SKM-1 (cell line): ENCODE data around the gene ZNF521.
"Not testable (repeated sequence)": the region's sequence is repeated elsewhere in the genome, so short reads cannot be mapped to it uniquely, and the experiment has no call there.

Source experiments
- DNase-seq: peaks from one replicate; lab custom pipeline; 2025; ENCODE audit not compliant: unreplicated experiment; lab: John Stamatoyannopoulos, UW

ZNF521 gene

DNA sequence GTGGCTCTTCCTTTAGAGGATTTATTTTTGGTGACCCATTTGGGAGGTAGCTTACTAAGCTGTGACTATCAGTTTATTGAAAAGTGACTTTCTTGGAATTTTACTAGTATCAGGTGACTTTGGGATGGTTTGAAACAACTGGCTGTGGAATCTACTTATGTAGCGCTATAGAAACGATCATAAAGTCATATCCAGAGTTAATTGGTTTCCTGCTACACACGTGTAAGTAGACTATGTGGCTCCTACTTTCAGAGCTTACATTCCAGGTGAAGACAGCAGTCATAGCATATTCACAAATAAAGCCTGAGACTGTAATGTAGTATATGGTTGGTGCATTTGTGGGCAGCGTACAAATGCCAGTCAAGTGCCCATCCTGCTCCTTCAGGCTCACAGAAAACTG, 308.9 kb downstream of the ZNF521 start:
- DNase-seq = no peak

DNA sequence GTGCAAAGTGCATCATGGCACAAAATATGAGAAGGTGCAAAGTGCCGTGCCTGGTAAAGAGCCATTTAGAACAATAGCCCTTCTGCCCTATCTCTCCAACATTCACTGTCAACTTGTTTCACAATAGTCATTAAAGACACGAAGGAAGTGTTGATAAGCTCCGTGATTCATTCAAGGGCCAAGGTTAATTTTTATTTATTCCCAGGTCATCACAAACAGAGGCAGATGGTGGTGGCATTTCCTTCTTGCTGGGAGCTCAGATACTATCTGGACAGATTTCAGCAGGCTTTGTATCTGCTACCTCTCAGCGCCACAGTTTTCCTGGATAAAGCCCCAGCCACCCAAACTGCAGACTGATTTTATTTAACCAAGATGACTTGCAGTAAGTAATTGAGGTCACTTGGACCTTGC, 309.3 kb downstream of the ZNF521 start:
- DNase-seq = no peak

DNA sequence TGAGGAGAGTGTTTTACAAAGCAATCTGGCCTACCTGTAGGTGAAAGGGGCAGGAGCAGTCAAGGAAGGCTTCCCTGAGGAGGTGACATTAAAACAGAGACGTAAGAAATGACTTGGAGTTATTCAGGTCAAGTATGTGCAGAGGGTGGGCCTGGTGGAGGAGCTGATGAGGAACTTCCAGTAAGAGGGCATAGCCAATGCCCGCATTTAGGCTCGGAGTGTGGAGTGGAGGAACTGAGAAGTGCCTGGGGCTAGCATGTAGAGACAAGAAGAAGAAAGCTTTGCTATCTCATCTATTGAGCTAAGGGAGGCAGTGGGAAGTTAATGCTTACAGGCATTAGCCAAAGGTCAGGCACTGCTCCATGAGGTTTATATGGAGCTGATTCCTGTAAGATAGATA, 312.2 kb downstream of the ZNF521 start:
- no peak for DNase-seq

DNA sequence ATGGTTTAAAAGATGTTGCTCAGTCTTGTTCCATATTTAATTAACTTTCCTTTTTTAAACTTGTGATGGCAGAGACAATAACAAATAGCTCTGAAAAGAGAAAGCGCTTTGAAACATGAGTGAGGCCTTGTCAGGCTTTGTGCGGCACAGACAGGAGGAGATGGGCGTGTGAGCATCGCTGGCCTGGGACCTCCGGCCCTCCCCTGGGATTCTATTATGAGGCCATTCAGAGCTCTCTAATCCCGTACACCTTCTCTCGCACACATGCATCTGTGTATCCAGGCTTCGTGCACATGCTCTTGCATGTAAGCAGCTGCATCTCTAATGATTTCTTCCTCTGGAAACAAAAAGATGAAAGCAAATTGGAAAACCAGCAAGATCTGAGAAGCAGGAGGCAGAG, 313.7 kb downstream of the ZNF521 start:
- DNase-seq = no peak

DNA sequence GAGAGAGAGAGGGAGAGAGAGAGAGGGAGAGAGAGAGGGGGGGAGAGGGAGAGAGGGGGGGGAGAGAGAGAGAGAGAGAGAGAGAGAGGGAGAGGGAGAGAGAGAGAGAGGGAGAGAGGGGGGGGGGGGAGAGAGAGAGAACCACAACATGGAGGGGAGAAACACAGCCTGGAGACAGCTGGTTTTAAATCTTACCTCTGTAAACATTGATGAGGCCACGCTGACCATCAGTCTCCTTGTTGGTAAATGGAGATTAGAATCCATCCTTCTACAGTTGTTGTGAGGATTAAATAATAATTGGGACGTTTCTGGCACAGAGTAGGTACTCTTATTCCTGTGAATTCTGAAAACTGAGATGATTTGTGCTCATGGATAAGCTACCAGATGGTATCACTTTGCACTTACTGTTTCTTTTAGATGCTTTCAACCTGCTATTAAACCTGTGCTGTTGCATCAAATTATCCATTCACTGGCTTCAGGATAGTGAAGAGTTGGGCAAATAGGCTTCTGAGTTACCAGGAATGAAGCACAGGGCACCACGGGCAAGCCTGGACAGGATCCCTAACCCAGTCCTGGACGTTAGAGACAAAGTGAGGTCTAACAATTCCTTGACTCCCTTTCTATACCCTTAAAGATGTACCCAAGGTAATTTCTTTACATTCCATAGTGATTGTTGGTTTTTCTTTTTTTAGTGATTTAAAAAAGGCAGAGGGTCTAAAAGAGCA, 318.1 kb downstream of the ZNF521 start:
- no peak for DNase-seq

DNA sequence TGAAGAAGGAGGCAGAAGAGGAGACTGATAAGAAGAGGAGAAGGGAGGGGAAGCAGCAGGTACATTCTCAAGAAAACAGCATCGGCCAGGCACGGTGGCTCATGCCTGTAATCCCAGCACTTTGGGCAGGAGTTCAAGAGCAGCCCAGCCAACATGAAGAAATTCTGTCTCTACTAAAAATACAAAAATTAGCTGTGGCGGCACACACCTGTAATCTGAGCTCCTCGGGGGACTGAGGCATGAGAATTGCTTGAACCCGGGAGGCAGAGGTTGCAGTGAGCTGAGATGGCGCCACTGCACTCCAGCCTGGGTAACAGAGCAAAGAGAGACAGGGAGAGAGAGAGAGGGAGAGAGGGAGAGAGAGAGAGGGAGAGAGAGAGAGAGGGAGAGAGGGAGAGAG, 318.8 kb downstream of the ZNF521 start:
- DNase-seq = not testable (repeated sequence)

DNA sequence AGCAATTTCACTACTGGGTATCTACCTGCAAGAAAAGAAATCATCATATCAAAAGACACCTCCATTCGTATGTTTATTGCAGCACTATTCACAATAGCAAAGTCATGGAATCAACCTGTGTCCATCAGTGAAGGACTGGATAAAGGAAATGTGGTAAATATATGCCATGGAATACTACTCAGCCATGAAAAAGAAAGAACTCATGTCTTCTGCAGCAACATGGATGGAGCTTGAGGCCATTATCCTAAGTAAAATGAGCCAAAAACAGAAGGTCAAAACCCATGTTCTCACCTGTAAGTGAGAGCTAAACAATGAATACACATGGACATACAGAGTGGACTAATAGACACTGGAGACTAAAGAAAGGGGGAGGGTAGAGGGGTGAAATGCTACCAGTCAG, 322.2 kb downstream of the ZNF521 start:
- DNase-seq = no peak

DNA sequence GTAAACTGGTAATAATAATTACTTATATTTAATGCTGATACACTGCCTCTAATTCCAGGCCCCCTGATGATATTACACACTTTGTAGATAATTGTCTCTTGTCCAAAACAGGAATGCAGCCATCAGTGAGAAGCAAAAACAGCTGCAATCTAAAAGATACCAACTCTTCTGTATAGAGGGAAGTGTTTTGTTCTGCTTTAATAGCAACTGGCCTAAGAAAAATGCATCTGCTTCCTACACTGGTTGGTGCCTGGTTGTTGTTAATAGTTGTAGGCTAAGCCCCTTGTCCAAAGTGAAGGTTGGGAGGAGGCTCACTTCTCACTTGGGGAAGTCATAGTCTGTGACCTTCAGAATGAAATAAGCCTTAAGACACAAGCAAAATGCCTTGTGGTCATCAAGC, 332.0 kb downstream of the ZNF521 start:
- no peak for DNase-seq

DNA sequence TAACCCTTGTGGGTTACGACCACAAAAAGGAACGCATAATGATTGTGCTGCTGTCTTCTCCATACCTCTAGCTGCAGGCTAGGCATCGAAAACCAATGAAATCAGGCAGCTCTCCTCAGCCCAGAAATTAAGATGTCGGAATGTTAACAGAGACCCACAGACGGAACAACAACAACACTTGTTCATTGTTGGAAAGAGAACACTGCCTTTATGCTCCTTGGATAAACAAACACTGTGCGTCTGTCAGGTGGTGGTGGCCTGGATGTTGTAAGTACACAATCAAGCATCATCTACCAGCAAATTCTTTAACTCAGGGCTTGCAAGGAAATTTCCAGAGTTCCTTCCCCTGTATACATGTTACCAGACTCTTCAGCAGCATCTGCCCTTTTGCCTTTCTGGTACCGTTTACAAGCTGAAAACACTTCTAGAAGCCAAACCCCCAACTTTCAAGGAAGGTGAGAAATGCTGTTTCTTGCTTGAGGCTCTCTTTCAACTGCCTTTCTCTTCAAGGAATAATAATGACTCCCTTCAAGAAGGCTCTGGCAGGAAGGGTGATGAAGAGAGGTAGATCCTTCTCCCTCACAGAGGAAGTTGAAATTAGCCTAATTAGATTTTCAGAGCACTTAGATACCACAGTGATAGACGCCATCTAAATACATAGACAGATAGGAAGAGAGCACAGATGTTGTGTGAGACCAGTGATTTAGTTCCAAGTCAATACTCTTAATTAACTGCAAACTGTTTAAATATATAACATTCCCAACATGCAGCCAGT, 332.7 kb downstream of the ZNF521 start:
- DNase-seq = no peak

DNA sequence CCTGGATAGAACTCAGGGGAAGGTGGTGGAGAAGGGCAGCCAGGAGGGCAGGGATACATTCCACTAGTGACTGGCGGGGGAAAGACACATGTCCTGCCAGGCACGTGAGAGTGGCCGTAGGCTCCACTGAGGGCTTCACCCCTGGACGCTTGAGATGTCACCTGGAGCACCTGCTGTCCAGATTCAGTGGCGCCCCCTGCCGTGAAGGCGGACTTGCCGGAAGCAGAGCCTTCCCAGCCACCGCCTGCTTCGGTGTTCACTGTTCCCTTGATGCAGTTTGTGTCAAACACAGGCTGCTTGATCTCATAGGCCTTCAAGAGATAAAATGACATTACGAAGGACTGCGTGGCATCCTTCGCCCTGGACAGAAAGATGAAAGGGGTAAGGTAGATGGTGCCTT, 335.3 kb downstream of the ZNF521 start:
- DNase-seq = no peak

DNA sequence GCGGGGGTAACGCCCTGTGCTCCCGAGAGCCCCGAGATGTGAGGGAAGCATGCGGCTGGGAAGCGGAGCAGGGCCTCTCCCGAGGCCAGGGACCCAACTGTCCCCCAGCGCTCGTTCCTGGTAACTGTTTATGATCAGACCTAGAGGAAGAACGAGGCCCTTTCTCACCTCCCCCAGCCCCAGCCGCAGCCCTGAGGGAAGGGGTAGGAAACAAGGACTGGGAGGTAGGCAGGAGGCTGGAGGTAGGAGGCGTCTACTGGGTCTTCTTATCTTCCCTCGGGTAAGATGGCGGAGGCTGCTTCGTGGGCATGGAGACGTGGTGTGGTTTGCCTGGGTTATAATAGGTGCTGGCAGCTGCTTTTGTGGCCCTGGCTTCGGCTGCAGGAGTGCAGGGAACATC, 335.8 kb downstream of the ZNF521 start:
- no peak for DNase-seq
